HG02642 (cell line): Measurements from ENCODE around the gene RGS19.

Experiments
- ATAC-seq: cut with Tn5 transposase; IDR thresholded peaks from one replicate; pipeline ENCODE4 v1.9.1; 2021; ENCODE audit warnings: mild to moderate bottlenecking; ENCODE audit not compliant: unreplicated experiment, poor library complexity

The RGS19 gene

GRCh38 chr20:64065062-64065973 is 14.0 kb downstream of the RGS19 start:
- ATAC-seq = no peak

GRCh38 chr20:64064145-64064698 is 15.1 kb downstream of the RGS19 start:
- ATAC-seq = no peak

- no peak for ATAC-seq
Observed at GRCh38 chr20:64063389-64064144, 15.8 kb downstream of the RGS19 start.

GRCh38 chr20:64062596-64063388 is 16.5 kb downstream of the RGS19 start, which contains the start of gene TCEA2:
Gene TCEA2, plus strand, starts transcription at chr20:64063198. Its CDS starts 115 bp downstream, at chr20:64063313.
- ATAC-seq = peak; percentile 84

GRCh38 chr20:64062276-64062595 is 17.1 kb downstream of the RGS19 start:
- no peak for ATAC-seq

- no peak for ATAC-seq
Observed at GRCh38 chr20:64058536-64058935, 20.8 kb downstream of the RGS19 start.

DNA sequence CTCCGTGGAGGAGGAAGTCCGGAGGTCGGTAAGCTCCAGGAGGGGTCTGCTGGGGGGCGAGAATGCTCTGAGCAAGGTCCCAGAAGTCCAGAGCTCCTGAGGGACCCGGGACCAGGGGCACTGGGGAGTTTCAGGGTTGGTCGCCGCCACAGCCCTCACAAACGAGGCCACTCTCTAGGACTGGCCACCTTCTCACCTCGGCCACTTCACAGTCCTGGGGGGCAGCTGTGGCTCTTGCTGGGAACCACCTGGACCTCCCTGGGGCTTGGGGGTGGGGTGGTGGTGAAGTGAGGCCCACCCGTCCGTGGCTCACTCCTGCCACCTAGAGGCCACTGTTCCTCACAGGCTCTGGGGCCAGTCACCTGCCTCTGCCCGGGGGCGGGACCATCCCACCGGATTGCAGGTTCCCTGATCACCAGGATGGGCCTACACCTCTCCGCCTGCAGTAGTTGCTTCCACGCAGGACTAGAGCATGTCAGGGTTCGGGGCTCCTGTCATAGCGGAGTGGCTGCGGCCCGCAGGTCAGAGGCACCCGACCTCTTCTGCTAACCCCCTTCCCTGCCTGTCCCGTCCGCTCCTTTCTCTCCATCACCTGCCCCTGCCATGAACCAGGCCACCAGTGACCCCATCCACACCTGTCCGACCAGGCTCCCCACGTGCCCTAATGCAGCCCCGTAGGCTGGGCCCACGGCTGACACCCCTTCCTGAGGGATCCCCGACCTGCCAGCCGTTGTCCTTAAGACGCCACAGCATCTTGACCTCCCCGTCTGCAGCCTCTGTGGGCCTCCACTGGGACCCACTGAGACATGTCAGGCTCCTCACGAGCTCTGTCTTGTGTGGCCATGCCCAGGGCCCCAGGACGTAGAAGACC is 21.5 kb downstream of the RGS19 start:
- ATAC-seq = no peak

DNA sequence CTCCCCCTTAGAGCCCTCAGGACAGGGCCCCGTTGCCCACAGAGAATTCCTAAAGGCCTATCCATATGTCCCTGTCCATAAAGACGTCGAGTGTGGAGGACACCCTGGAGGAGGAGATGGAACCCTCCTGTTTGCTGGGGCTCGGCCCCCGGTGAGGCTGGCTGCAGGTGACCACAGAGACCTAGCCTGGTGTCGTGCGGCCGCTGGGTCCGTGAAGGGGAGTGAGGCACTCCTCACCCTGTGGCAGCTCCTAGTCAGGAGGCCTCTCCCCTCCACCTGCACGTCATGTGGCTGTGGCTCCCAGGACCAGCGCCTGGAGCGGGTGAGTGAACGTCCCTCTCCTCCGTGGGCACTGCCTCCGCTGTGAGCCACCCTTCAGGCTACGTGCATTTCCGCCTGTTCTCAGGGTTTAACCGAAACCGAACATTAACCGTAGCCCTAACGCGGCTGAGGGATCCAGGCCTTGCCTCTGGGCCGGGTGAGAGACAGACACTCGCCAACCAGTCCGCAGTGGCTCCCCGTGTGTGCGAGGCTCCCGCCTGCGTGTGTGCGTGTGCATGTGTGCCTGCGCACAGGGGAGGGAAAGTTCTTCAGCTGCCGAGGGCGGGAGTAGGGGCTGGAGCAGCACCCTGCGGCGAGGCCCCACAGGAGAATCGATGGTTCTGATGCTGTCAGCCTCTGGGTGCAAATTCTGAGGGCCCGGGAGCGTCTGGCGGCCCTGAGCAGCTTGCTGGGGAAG is 22.3 kb downstream of the RGS19 start:
- ATAC-seq = no peak

GRCh38 chr20:64056639-64056888 is 22.8 kb downstream of the RGS19 start:
- ATAC-seq = no peak

- no peak for ATAC-seq
Observed at GRCh38 chr20:64055893-64056638, 23.3 kb downstream of the RGS19 start.

GRCh38 chr20:64055396-64055892 is 23.9 kb downstream of the RGS19 start:
- no peak for ATAC-seq

DNA sequence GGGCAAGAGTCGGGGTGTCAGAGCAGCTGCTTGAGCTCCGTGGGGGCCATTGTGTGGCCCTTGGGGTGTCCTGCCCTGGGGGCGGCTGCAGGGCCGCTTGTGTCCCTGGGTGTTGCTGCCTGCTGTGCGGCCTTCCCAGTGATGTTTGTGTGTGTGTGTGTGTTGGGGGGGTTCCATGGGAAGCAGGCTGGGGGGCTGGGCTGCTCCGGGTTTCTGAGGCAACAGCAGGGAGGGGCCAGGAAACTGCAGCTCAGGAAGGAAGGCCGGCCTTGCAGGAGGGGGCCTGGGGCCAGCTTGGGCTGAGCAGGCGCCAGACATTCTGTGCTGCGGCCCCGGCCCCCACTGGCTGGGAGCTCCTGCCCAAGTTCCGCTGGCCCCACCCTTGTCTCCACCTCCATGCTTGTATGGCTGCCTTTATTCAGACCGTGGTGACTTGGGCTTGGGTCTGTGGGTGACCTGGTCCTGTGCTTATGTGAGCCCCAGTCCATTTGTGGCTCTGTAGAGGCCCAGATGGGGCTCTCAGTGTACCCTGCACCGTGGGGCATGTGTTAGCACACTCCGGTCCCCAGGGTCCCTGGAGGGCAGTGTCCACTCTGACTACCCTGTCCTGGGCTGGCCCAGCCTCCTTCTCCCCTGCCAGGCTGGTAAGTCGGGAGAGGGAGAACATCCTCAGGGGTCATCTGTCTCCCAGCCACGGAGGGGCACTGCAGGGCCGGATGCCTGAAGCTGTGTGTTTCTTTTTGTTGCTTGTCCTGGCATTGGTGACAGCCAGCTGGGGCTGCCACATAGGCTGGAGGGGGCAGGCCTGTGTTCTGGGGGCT is 25.3 kb downstream of the RGS19 start:
- no peak for ATAC-seq

DNA sequence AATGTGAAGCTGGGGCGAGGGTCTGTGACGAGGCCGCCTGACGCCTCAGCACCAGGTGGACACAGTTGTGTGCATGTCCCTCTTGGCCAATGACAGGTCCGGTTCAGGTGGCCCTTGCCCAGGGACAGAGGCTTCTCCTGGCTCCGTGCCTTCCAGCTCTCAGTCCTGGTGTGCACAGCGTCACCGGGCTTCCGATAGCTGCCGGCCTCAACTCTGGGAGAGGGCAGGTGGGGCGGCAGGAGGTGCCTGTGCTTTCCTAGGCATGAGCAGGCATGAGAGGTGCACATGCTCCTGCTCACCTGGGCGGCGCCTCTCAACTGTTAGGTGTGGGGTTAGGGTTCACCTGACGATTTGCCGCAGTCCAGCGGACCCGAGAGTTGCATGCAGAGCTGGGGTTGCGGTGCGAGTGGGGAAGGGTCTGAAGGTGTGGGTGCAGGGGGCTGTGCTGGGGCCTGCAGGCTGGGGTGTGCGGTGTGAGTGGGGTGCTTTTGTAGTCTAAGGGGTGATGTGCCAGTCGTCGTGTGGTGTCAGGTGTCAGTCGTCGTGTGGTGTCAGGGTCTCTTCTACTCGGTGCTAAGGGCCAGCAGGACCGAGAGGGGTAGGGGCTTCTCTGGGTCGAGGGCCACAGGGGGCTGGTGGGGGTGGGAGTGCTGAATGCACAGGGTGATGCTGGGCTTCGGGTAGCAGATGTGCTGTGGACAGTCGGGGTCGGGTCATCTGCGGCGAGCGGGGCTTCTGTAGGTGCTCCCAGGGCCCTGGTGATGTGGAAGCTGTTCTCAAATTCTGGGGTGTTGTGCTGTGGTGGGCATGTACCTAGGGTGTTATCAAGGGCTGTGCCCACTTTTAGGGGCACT is 26.1 kb downstream of the RGS19 start:
- no peak for ATAC-seq

DNA sequence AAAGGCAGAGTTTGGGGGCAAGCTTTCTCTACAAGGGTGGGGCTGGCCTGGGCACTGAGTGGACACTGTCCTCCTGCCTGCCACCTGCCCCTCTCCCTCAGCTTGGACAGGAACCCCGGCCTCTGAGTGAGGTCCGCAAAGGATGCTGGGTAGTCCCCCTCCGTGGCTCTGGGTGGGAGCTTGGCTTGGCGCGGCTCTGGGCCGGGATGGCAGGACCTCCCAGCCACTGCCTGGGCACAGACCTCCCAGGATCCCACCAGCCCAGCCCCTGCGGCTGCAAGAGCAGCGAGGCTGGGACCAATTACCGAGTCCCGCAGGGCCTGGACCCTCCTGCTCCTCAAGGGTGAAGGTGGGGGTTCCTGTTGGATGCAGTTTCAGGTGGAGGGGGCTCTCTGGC is 27.0 kb downstream of the RGS19 start:
- no peak for ATAC-seq

DNA sequence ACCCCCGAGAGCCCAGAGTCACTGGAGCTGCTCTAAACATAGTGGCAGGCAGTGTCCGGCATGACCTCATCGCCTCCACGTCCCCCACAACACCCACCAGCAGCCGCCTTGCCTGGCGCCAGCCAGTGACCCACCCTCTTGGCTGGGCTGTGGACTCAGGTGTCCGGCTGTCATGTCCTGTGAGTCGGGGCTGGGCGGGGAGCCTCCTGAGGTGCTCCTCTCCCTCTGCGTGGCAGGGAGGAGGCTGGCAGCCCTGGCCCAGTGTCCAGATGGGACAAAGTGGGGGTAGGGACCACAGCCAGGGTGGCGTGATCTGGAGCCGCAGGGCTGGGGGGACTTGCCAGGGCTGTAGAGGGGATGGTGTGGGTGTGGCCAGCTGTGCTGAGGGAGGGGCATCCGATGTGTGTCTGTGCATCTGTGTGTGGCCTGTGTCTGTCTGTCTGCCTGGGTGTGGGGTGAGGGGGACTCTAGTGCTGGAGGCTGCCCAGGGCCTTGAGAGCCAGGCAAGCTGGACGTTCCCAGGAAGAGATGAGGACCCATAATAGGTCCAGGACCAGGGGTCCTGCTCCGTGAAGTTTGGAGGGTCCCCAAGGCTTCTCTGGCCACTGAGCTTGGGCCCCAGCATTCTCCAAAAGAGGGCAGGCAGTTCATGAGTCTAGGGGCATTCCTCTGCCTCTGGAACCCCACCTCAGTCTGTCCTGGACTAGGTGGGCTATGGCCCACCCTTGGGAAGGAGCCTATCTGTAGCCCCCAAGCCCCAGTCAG is 27.6 kb downstream of the RGS19 start:
- no peak for ATAC-seq

DNA sequence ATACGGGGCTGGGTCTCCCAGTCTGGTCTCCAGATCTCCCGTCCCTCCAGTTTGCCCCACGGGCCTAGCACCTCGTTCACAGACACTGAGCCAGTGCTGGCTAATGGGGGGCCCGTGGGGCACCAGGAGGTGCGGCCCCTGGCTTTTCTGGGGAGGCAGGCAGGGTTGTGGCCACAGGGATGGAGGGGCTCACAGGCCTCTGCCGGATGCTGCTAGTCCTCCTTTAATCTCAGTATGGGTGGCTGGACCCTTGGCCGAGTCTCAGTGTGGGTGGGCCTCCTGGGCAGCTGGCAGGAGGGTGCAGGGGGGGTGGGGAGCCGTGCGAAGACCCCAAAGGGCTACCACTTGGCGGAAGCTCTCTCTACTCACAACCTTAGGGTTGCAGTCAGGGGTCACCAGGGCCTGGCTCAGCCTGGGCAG is 28.3 kb downstream of the RGS19 start:
- no peak for ATAC-seq
